GM23338 (cell line): ENCODE data around the gene ADH1C.

Experiments used
- CREB1 ChIP-seq: fragments of 250-450 bp; sonication (Bioruptor Pico); IDR thresholded peaks from 2 replicates; pipeline ENCODE4 v1.5.0; 2020; ENCODE audit warnings: low read depth, mild to moderate bottlenecking, moderate library complexity
- EZH2 ChIP-seq: fragments of 200-600 bp; sonication (generic); IDR thresholded peaks from one replicate; pipeline ENCODE4 v1.8.0; 2017; ENCODE audit warnings: antibody characterized with exemption, mild to moderate bottlenecking, low read depth; ENCODE audit not compliant: unreplicated experiment
- EZH2phosphoT487 ChIP-seq: fragments of 200-600 bp; sonication (generic); IDR thresholded peaks from one replicate; pipeline ENCODE4 v1.8.1; 2018; ENCODE audit warnings: antibody characterized with exemption; ENCODE audit not compliant: unreplicated experiment
- JUNB ChIP-seq: IDR thresholded peaks from one replicate; pipeline ENCODE4 v1.6.1; 2016; ENCODE audit warnings: antibody characterized with exemption; ENCODE audit not compliant: unreplicated experiment
- NANOG ChIP-seq: IDR thresholded peaks from 2 replicates; pipeline ENCODE4 v1.6.1; 2016; ENCODE audit warnings: antibody characterized with exemption, borderline replicate concordance
- POLR2AphosphoS5 ChIP-seq: IDR thresholded peaks from 2 replicates; pipeline ENCODE4 v1.6.1; 2016; ENCODE audit warnings: antibody characterized with exemption, low read depth
- STAT1 ChIP-seq: IDR thresholded peaks from one replicate; pipeline ENCODE4 v1.6.1; 2016; ENCODE audit warnings: antibody characterized with exemption; ENCODE audit not compliant: unreplicated experiment
- ZNF114 ChIP-seq: fragments of 250-450 bp; sonication (Bioruptor Pico); IDR thresholded peaks from 2 replicates; pipeline ENCODE4 v1.5.0; 2020; ENCODE audit warnings: mild to moderate bottlenecking, moderate library complexity
- TF ChIP-seq, protein P1 (sequence below), 2 experiments: fragments of 200-600 bp in 1 of 2; sonication (generic) in 1 of 2; conservative IDR thresholded peaks; 2 replicates each; pipeline versions ENCODE4 v1.5.1 to v1.6.1; 2016 to 2017; ENCODE audit warnings: antibody characterized with exemption in 2 of 2, low read depth in 2 of 2, mild to moderate bottlenecking in 2 of 2, moderate library complexity in 1 of 2
- TF ChIP-seq, protein P2 (sequence below): IDR thresholded peaks from one replicate; pipeline ENCODE4 v1.6.1; 2018; ENCODE audit warnings: antibody characterized with exemption; ENCODE audit not compliant: unreplicated experiment

DNA sequence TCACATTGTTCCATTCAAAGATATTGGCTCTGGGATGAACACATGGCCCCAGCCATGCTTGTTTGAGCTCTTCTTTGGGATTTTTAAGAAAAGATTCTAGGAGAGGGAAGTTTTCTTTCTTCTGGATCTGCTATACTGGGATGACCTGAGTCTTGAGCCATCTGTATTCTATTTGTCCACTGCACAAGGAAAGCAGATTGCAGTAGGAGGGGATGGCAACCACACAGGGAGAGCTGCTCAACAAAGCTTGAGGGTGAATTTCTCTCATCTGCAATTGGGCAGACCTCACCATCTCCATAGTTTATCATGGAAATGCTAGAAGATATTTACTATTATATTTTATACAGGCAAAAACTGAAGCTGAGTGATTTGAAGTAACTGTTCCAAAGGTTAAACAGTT is 48.3 kb upstream of the ADH1C start:
- TF ChIP-seq ZNF114 (CRISPR knock-in tag) (no peak), EZH2 (no peak), POLR2AphosphoS5 (no peak), JUNB (no peak), NANOG (no peak), CREB1 (no peak), EZH2phosphoT487 (no peak), STAT1 (no peak)
- TF ChIP-seq, protein P1, sequence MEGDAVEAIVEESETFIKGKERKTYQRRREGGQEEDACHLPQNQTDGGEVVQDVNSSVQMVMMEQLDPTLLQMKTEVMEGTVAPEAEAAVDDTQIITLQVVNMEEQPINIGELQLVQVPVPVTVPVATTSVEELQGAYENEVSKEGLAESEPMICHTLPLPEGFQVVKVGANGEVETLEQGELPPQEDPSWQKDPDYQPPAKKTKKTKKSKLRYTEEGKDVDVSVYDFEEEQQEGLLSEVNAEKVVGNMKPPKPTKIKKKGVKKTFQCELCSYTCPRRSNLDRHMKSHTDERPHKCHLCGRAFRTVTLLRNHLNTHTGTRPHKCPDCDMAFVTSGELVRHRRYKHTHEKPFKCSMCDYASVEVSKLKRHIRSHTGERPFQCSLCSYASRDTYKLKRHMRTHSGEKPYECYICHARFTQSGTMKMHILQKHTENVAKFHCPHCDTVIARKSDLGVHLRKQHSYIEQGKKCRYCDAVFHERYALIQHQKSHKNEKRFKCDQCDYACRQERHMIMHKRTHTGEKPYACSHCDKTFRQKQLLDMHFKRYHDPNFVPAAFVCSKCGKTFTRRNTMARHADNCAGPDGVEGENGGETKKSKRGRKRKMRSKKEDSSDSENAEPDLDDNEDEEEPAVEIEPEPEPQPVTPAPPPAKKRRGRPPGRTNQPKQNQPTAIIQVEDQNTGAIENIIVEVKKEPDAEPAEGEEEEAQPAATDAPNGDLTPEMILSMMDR (conservative IDR thresholded peaks at IDR 0.05; ENCODE audit: low read depth in 2 of 2) = no peak
- TF ChIP-seq, protein P2, sequence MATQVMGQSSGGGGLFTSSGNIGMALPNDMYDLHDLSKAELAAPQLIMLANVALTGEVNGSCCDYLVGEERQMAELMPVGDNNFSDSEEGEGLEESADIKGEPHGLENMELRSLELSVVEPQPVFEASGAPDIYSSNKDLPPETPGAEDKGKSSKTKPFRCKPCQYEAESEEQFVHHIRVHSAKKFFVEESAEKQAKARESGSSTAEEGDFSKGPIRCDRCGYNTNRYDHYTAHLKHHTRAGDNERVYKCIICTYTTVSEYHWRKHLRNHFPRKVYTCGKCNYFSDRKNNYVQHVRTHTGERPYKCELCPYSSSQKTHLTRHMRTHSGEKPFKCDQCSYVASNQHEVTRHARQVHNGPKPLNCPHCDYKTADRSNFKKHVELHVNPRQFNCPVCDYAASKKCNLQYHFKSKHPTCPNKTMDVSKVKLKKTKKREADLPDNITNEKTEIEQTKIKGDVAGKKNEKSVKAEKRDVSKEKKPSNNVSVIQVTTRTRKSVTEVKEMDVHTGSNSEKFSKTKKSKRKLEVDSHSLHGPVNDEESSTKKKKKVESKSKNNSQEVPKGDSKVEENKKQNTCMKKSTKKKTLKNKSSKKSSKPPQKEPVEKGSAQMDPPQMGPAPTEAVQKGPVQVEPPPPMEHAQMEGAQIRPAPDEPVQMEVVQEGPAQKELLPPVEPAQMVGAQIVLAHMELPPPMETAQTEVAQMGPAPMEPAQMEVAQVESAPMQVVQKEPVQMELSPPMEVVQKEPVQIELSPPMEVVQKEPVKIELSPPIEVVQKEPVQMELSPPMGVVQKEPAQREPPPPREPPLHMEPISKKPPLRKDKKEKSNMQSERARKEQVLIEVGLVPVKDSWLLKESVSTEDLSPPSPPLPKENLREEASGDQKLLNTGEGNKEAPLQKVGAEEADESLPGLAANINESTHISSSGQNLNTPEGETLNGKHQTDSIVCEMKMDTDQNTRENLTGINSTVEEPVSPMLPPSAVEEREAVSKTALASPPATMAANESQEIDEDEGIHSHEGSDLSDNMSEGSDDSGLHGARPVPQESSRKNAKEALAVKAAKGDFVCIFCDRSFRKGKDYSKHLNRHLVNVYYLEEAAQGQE = no peak
